ENCODE results near the gene MAP2K1. TPM values are rescaled to one million over a fixed set of nuclear protein-coding genes. Genes with fewer than 3 reads are reported as not detected.
"Not testable (repeated sequence)": the region's sequence is repeated elsewhere in the genome, so short reads cannot be mapped to it uniquely, and the experiment has no call there.

MAP2K1 gene
- total and polyA plus RNA-seq, 2 experiments from 2014 or later: 20.1 to 46.3 TPM

DNA sequence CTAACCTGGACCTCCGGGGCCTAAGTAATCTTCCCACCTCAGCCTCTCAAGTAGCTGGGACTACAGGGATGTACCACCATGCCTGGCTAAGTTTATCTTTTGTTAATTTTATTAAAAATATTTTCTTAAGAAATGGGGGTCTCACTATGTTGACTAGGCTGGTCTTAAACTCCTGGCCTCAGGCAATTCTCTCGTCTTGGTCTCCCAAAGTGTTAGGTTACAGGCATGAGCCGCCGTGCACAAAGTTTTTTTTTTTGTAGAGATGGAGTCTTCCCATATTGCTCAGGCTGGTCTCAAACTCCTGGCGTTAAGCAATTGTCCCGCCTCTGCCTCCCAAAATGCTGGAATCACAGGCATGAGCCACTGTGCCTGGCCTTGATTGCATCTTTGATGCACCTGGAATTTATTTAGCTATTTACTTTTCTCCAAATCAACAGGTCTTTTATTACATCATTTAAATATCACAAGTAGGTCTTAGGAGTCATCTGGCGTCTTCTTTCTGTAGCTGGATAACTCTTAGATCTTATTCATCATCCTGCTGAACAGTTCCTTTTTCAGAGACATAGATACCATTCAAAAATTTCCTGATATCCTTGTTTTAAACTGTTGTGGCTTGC, 7.8 kb upstream of the MAP2K1 start:
- Histone ChIP-seq H3K9me2 (replicated peaks; ENCODE audit: insufficient read depth) (no peaks in the 10 kb centered on the region), H4K20me1 (ENCODE audit: insufficient read depth, poor library complexity, severe bottlenecking) (no peaks in the 10 kb centered on the region), H3K79me2 (no peaks in the 10 kb centered on the region), H2AFZ (no peak overlapping the region), H3K4me2 (no peak overlapping the region), H3K9me3 (ENCODE audit: low read depth) (no peaks in the 10 kb centered on the region), H3K4me3 (no peak overlapping the region), H3K27ac (no peak overlapping the region), H3K4me1 (ENCODE audit: insufficient read depth) (no peaks in the 10 kb centered on the region), H3K36me3 (replicated peaks; ENCODE audit: insufficient read depth, low read depth) (no peaks in the 10 kb centered on the region), H3K27me3 (no peaks in the 10 kb centered on the region)
- WGBS (ENCODE audit: low lambda C conversion rate, missing lambda C conversion rate): 90% methylated on average over 7 of the region's 7 CpGs
- TF ChIP-seq, protein P1, sequence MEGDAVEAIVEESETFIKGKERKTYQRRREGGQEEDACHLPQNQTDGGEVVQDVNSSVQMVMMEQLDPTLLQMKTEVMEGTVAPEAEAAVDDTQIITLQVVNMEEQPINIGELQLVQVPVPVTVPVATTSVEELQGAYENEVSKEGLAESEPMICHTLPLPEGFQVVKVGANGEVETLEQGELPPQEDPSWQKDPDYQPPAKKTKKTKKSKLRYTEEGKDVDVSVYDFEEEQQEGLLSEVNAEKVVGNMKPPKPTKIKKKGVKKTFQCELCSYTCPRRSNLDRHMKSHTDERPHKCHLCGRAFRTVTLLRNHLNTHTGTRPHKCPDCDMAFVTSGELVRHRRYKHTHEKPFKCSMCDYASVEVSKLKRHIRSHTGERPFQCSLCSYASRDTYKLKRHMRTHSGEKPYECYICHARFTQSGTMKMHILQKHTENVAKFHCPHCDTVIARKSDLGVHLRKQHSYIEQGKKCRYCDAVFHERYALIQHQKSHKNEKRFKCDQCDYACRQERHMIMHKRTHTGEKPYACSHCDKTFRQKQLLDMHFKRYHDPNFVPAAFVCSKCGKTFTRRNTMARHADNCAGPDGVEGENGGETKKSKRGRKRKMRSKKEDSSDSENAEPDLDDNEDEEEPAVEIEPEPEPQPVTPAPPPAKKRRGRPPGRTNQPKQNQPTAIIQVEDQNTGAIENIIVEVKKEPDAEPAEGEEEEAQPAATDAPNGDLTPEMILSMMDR (IDR thresholded peaks at IDR 0.05; ENCODE audit: poor library complexity): no peak
- TF ChIP-seq EZH2 (IDR thresholded peaks at IDR 0.05; ENCODE audit: borderline replicate concordance) (no peak), EZH2phosphoT487 (IDR thresholded peaks at IDR 0.05; ENCODE audit: low read depth, severe bottlenecking, unreplicated experiment) (no peak)
- DNase-seq (ENCODE audit: low spot score): no peak

DNA sequence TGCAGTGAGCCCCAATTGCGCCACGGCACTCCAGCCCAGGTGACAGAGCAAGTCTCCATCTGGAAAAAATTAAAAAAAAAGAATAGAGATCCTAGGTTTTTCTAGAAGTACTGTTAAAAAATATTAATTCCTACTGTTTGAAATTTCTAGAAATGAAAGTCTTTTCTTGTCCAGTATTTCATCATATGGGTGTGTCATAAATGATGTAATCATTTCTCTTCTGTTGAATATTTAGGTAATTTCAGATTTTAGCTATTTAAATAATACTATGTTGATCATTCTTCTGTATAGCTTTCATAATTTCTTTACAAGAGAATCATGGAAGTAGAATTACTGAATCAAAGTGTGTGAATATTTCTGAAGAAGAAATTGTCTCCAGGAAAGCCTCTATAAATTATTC, 5.3 kb upstream of the MAP2K1 start:
- not testable (repeated sequence) for H3K4me3 ChIP-seq; H4K20me1 ChIP-seq (ENCODE audit: insufficient read depth, poor library complexity, severe bottlenecking)
- WGBS (ENCODE audit: low lambda C conversion rate, missing lambda C conversion rate): 100% methylated on average over 2 of the region's 2 CpGs

GRCh38 chr15:66387163-66388042, 691 bp downstream of the MAP2K1 start:
- no peaks in the 10 kb centered on the region for H3K9me2 ChIP-seq (replicated peaks; ENCODE audit: insufficient read depth)
- WGBS (ENCODE audit: low lambda C conversion rate, missing lambda C conversion rate): 3% methylated on average over 42 of the region's 62 CpGs
- H2AFZ ChIP-seq: peak overlapping the region; percentile 83
- H3K36me3 ChIP-seq (replicated peaks; ENCODE audit: insufficient read depth, low read depth): no peaks in the 10 kb centered on the region
- peak overlapping the region; percentile 51 for H3K4me3 ChIP-seq
- H3K9me3 ChIP-seq (ENCODE audit: low read depth): no peaks in the 10 kb centered on the region
- H3K4me1 ChIP-seq (ENCODE audit: insufficient read depth): peaks cover 13% of the 10 kb centered on the region
- TF ChIP-seq, protein P1 (IDR thresholded peaks at IDR 0.05; ENCODE audit: poor library complexity): peak; percentile 36
- TF ChIP-seq EZH2phosphoT487 (IDR thresholded peaks at IDR 0.05; ENCODE audit: low read depth, severe bottlenecking, unreplicated experiment) (no peak), EZH2 (IDR thresholded peaks at IDR 0.05; ENCODE audit: borderline replicate concordance) (no peak)
- H3K27me3 ChIP-seq: no peaks in the 10 kb centered on the region
- H3K27ac ChIP-seq: peak overlapping the region; percentile 92
- DNase-seq (ENCODE audit: low spot score): peak; percentile 86
- no peaks in the 10 kb centered on the region for H4K20me1 ChIP-seq (ENCODE audit: insufficient read depth, poor library complexity, severe bottlenecking)
- H3K4me2 ChIP-seq: peak overlapping the region; percentile 96
- peaks cover 59% of the 10 kb centered on the region for H3K79me2 ChIP-seq

More for the DNA sequence above, 5.3 kb upstream of the MAP2K1 start:
- H3K4me1 ChIP-seq (ENCODE audit: insufficient read depth); H3K4me2 ChIP-seq; H2AFZ ChIP-seq; H3K79me2 ChIP-seq; H3K36me3 ChIP-seq (replicated peaks; ENCODE audit: insufficient read depth, low read depth); H3K27me3 ChIP-seq; DNase-seq (ENCODE audit: low spot score); H3K9me2 ChIP-seq (replicated peaks; ENCODE audit: insufficient read depth); H3K9me3 ChIP-seq (ENCODE audit: low read depth); H3K27ac ChIP-seq: not testable (repeated sequence)

DNA sequence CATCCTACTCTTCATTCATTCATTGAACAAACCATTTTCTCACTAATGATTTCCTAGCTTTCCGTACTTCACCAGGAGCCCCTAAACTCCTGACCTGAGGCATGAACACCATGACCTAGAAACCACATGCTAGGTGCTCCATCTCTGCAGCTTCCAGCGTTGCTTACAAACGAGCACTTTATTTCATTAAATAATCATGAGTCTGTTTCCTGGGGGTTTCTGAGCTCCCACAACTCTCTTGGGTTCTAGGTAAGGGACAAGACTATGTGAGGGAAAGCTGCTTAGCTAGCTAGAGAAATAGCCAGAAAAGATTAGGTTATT, 1.3 kb downstream of the MAP2K1 start:
- peaks cover 13% of the 10 kb centered on the region for H3K4me1 ChIP-seq (ENCODE audit: insufficient read depth)
- peaks cover 65% of the 10 kb centered on the region for H3K79me2 ChIP-seq
- no peak for DNase-seq (ENCODE audit: low spot score)
- H3K27ac ChIP-seq: peak overlapping the region; percentile 92
- H3K4me2 ChIP-seq: peak overlapping the region; percentile 96
- H3K9me3 ChIP-seq (ENCODE audit: low read depth): no peaks in the 10 kb centered on the region
- peak overlapping the region; percentile 51 for H3K4me3 ChIP-seq
- no peak overlapping the region for H2AFZ ChIP-seq
- 37% methylated on average over 3 of the region's 3 CpGs for WGBS (ENCODE audit: low lambda C conversion rate, missing lambda C conversion rate)
- H3K27me3 ChIP-seq: no peaks in the 10 kb centered on the region
- H4K20me1 ChIP-seq (ENCODE audit: insufficient read depth, poor library complexity, severe bottlenecking): peaks cover 4% of the 10 kb centered on the region
- H3K9me2 ChIP-seq (replicated peaks; ENCODE audit: insufficient read depth): no peaks in the 10 kb centered on the region
- no peak for TF ChIP-seq EZH2 (IDR thresholded peaks at IDR 0.05; ENCODE audit: borderline replicate concordance)
- no peak for TF ChIP-seq EZH2phosphoT487 (IDR thresholded peaks at IDR 0.05; ENCODE audit: low read depth, severe bottlenecking, unreplicated experiment)
- TF ChIP-seq, protein P1 (IDR thresholded peaks at IDR 0.05; ENCODE audit: poor library complexity): no peak
- no peaks in the 10 kb centered on the region for H3K36me3 ChIP-seq (replicated peaks; ENCODE audit: insufficient read depth, low read depth)

Data from hepatocyte (in vitro differentiated cells).